Astrocyte of the spinal cord (primary cell): ENCODE measurements around the gene CATSPERZ.

ENCODE experiments used
- DNase-seq: peaks from one replicate; pipeline ENCODE4 v3.0.0; 2011; ENCODE audit warnings: low read depth, low spot score
- H3K4me3 ChIP-seq: 2 replicates; pipeline ENCODE4 v1.5.1; 2011; ENCODE audit warnings: low read depth, mild to moderate bottlenecking, low read length, moderate library complexity
- CTCF ChIP-seq: IDR thresholded peaks from 2 replicates; pipeline ENCODE4 v1.5.1; 2012; ENCODE audit warnings: low read depth, mild to moderate bottlenecking, low read length, inconsistent platforms
- in situ Hi-C: cut with HindIII; loops from 2 replicates; pipeline ENCODE4 v1.10.0; 2017; ENCODE audit warnings: low sequenced_read_pairs

The CATSPERZ gene

GRCh38 chr11:64317961-64318765 is 18.0 kb downstream of the CATSPERZ start, which contains the start of gene PRDX5:
TSS of gene PRDX5 (plus strand) at chr11:64318121. CDS start at chr11:64318216, 95 bp downstream.
- H3K4me3 ChIP-seq, result peak within 1 kb of the TSS; percentile 97
- in situ Hi-C loops, result no loop called here
- peak; percentile 24 for TF ChIP-seq CTCF
- peak; percentile 95 for DNase-seq

GRCh38 chr11:64318766-64319761 is 18.9 kb downstream of the CATSPERZ start:
- DNase-seq, result no peak
- H3K4me3 ChIP-seq, result peak overlapping the region; percentile 97
- no peak for TF ChIP-seq CTCF
- in situ Hi-C loops, result no loop called here

GRCh38 chr11:64320556-64320955 is 20.4 kb downstream of the CATSPERZ start:
- H3K4me3 ChIP-seq, result no peak overlapping the region
- no peak for TF ChIP-seq CTCF
- in situ Hi-C loops, result no loop called here
- no peak for DNase-seq

GRCh38 chr11:64321026-64321425 is 20.9 kb downstream of the CATSPERZ start:
- TF ChIP-seq CTCF, result no peak
- in situ Hi-C loops, result no loop called here
- no peak for DNase-seq
- H3K4me3 ChIP-seq, result no peak overlapping the region

GRCh38 chr11:64321533-64321932 is 21.4 kb downstream of the CATSPERZ start:
- no peak overlapping the region for H3K4me3 ChIP-seq
- TF ChIP-seq CTCF, result no peak
- in situ Hi-C loops, result no loop called here
- peak; percentile 53 for DNase-seq

- no peak for DNase-seq
- no peak for TF ChIP-seq CTCF
- no peak overlapping the region for H3K4me3 ChIP-seq
- in situ Hi-C loops, result no loop called here
Measured at GRCh38 chr11:64322925-64323260, 22.7 kb downstream of the CATSPERZ start.
